22Rv1 (cell line): ENCODE results near the gene ACTL8.

Experiments
- H3K27ac ChIP-seq: fragments of 450-650 bp; 2 replicates; pipeline ENCODE4 v1.5.1; 2017
- ZFX ChIP-seq: fragments of 450-650 bp; IDR thresholded peaks from 2 replicates; pipeline ENCODE4 v1.6.1; 2017; ENCODE audit warnings: antibody characterized with exemption, borderline replicate concordance
- TF ChIP-seq, protein P1 (sequence below): fragments of 450-650 bp; IDR thresholded peaks from 2 replicates; pipeline ENCODE4 v1.5.1; 2017; ENCODE audit warnings: mild to moderate bottlenecking

The ACTL8 gene

GRCh38 chr1:17752356-17752755, 2.8 kb upstream of the ACTL8 start:
- TF ChIP-seq ZFX: no peak
- TF ChIP-seq, protein P1, sequence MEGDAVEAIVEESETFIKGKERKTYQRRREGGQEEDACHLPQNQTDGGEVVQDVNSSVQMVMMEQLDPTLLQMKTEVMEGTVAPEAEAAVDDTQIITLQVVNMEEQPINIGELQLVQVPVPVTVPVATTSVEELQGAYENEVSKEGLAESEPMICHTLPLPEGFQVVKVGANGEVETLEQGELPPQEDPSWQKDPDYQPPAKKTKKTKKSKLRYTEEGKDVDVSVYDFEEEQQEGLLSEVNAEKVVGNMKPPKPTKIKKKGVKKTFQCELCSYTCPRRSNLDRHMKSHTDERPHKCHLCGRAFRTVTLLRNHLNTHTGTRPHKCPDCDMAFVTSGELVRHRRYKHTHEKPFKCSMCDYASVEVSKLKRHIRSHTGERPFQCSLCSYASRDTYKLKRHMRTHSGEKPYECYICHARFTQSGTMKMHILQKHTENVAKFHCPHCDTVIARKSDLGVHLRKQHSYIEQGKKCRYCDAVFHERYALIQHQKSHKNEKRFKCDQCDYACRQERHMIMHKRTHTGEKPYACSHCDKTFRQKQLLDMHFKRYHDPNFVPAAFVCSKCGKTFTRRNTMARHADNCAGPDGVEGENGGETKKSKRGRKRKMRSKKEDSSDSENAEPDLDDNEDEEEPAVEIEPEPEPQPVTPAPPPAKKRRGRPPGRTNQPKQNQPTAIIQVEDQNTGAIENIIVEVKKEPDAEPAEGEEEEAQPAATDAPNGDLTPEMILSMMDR: no peak
- H3K27ac ChIP-seq: no peak overlapping the region

GRCh38 chr1:17757426-17757825, 2.3 kb downstream of the ACTL8 start:
- TF ChIP-seq, protein P1: no peak
- no peak for TF ChIP-seq ZFX
- H3K27ac ChIP-seq: no peak overlapping the region

GRCh38 chr1:17759114-17759513, 4.0 kb downstream of the ACTL8 start:
- TF ChIP-seq ZFX: no peak
- TF ChIP-seq, protein P1: peak; percentile 70
- no peak overlapping the region for H3K27ac ChIP-seq

DNA sequence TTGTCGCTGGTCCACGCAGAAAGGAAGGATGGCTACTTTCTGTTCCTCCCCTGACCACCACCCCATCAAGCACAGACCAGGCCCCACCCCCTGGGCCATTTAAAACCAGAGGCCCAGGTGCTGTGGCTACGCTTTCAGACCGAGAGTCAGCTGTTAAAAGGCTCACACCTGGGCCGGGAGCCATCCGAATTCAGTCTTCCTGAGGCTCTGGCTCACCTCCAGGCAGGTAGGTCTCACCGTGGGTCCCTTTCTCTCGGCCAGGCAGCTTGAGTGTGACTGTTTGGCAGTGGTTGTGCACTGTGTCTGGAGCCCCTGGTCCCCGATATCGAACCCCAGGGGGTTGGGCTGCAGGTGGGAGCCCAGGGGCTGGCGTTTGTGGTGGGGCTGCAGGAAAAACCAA, 7.2 kb downstream of the ACTL8 start:
- TF ChIP-seq, protein P1: no peak
- TF ChIP-seq ZFX: no peak
- no peak overlapping the region for H3K27ac ChIP-seq

DNA sequence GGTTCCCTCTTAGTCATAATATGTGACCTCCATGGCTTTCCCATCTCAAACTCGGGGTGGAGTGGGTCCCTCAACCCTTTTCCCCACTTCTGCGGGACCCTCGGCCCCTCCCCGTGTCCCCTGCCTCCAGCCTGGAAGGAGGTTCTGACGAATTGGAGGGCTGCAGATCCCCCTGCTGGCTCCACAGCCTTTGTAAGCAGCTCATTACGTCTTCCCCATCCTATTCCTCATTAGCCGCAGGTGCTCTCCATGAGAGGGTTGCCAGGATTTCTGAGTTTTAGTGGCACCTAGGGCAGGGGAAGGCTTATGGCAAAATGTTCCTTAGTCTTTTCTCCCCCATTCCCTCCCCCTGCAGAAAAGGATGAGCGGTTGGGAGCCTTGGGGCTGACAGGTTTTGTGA, 8.3 kb downstream of the ACTL8 start:
- no peak overlapping the region for H3K27ac ChIP-seq
- no peak for TF ChIP-seq ZFX
- TF ChIP-seq, protein P1: no peak

DNA sequence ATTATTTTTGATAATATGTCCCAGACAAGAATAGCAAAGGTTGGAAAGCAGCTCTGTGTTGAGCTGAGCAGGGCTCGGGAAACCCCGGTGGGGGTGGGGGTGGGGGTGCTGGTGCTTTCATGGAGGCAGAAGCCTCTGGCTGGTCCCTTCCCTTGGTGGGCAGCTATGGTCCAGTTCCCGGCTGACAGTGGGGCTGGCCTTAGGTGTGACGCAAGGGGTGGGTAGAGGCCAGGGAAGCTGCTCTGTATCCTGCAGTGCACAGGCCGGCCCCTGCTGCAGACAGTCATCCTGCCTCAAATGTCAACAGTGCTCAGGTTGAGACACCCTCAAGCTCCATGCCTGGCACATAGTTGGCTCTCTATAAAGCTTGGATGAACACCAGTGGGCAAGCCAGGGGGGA, 8.9 kb downstream of the ACTL8 start:
- TF ChIP-seq, protein P1: no peak
- no peak for TF ChIP-seq ZFX
- no peak overlapping the region for H3K27ac ChIP-seq

- no peak for TF ChIP-seq ZFX
- TF ChIP-seq, protein P1: no peak
- H3K27ac ChIP-seq: no peak overlapping the region
Observed at GRCh38 chr1:17764591-17764990, 9.5 kb downstream of the ACTL8 start.
